Dermis blood vessel endothelial cell (primary cell): Measurements from ENCODE around the gene HELZ2. TPM values are rescaled to one million over a fixed set of nuclear protein-coding genes. Genes with fewer than 3 reads are reported as not detected.
A peak's percentile ranks its signal among the peaks of the same experiment; 100 is the strongest.

Source experiments
- DNase-seq: peaks from one replicate; pipeline ENCODE4 v3.0.0; 2010
- total RNA-seq: library from RNA; depleted of rRNA; stranded (reverse); fragments of >200 nt; gene quantifications from 2 replicates; pipeline ENCODE4 v1.2.3, GENCODE V29; 2014

Gene HELZ2
- total RNA-seq, 1 donor from 2014 or later, result 54.8 TPM

- DNase-seq, result peak; percentile 93
Observed at GRCh38 chr20:63537525-63538203, 36.4 kb downstream of the HELZ2 start.

- no peak for DNase-seq
Observed at GRCh38 chr20:63536997-63537524, 37.0 kb downstream of the HELZ2 start, which contains the start of gene PTK6. Gene PTK6 (minus strand): TSS chr20:63537376. CDS start chr20:63537314, 62 bp downstream.

- peak; percentile 45 for DNase-seq
Observed at GRCh38 chr20:63536241-63536977, 37.6 kb downstream of the HELZ2 start.

GRCh38 chr20:63534831-63535651 is 39.0 kb downstream of the HELZ2 start:
- DNase-seq, result peak; percentile 13

- no peak for DNase-seq
Observed at GRCh38 chr20:63534427-63534830, 39.6 kb downstream of the HELZ2 start.

- no peak for DNase-seq
Observed at GRCh38 chr20:63533871-63534393, 40.1 kb downstream of the HELZ2 start.

- DNase-seq, result no peak
Observed at GRCh38 chr20:63533388-63533787, 40.7 kb downstream of the HELZ2 start.

- DNase-seq, result no peak
Observed at GRCh38 chr20:63532449-63532971, 41.5 kb downstream of the HELZ2 start.

GRCh38 chr20:63531686-63532448 is 42.2 kb downstream of the HELZ2 start:
- no peak for DNase-seq

GRCh38 chr20:63530788-63531160 is 43.3 kb downstream of the HELZ2 start:
- no peak for DNase-seq

GRCh38 chr20:63529861-63530787 is 43.9 kb downstream of the HELZ2 start:
- no peak for DNase-seq

GRCh38 chr20:63529180-63529860 is 44.7 kb downstream of the HELZ2 start:
- DNase-seq, result no peak

- DNase-seq, result no peak
Observed at GRCh38 chr20:63527184-63527583, 46.9 kb downstream of the HELZ2 start.

- no peak for DNase-seq
Observed at GRCh38 chr20:63525971-63526370, 48.1 kb downstream of the HELZ2 start.

- DNase-seq, result no peak
Observed at GRCh38 chr20:63525185-63525584, 48.9 kb downstream of the HELZ2 start.
